HEK293 (cell line): Measurements from ENCODE around the gene COX19.
"Not testable (repeated sequence)": the region's sequence is repeated elsewhere in the genome, so short reads cannot be mapped to it uniquely, and the experiment has no call there.

Experiments
- CTCF ChIA-PET: fragments of 350-600 bp; formaldehyde crosslinking; extraction: SDS; loops from one replicate; lab custom pipeline; 2021; ENCODE audit warnings: antibody characterized with exemption; lab: Yijun Ruan, JAX
- POLR2A ChIA-PET: fragments of 300-600 bp; formaldehyde crosslinking; extraction: SDS; loops from one replicate; lab custom pipeline; 2020; ENCODE audit warnings: antibody characterized with exemption, inconsistent platforms; lab: Yijun Ruan, JAX
- H3K27ac ChIP-seq: fragments of 200-500 bp; sonication (Bioruptor generic); 2 replicates; pipeline ENCODE4 v1.5.1; 2014; ENCODE audit warnings: low read depth, low read length, control low read depth, inconsistent platforms; ENCODE audit errors: extremely low read depth
- H3K36me3 ChIP-seq, 2 experiments: fragments of 200-500 bp in 1 of 2; sonication (Bioruptor generic) in 1 of 2; 1 replicate in 1 of 2; 2 replicates in 1 of 2; pipeline ENCODE4 v1.5.1; 2014 to 2017; ENCODE audit warnings: inconsistent platforms in 2 of 2, low read length in 2 of 2; ENCODE audit not compliant: control insufficient read depth in 2 of 2, insufficient read depth in 1 of 2
- H3K4me1 ChIP-seq: fragments of 200-500 bp; sonication (Bioruptor generic); 2 replicates; pipeline ENCODE4 v1.5.1; 2014; ENCODE audit warnings: mild to moderate bottlenecking, low read length, inconsistent platforms; ENCODE audit not compliant: control insufficient read depth, insufficient read depth
- H3K4me3 ChIP-seq: 2 replicates; pipeline ENCODE4 v1.5.1; 2011; ENCODE audit warnings: low read depth, mild to moderate bottlenecking, control low read depth, low read length, moderate library complexity
- H3K9me3 ChIP-seq: fragments of 200-500 bp; sonication (Bioruptor generic); 2 replicates; pipeline ENCODE4 v1.5.1; 2014; ENCODE audit warnings: low read depth, low read length, inconsistent platforms; ENCODE audit not compliant: control insufficient read depth, insufficient read depth
- GLI4 ChIP-seq: fragments of 450-650 bp; formaldehyde crosslinking; IDR thresholded peaks from 2 replicates; pipeline ENCODE4 v1.5.1; 2016; ENCODE audit warnings: missing biosample characterization, missing genetic modification characterization
- HOXA7 ChIP-seq: sonication (generic); formaldehyde crosslinking; IDR thresholded peaks from 2 replicates; pipeline ENCODE4 v1.8.1; 2022; ENCODE audit warnings: missing genetic modification reagents, borderline replicate concordance
- HOXD13 ChIP-seq: sonication (generic); formaldehyde crosslinking; IDR thresholded peaks from 2 replicates; pipeline ENCODE4 v1.8.0; 2022; ENCODE audit warnings: missing genetic modification reagents, borderline replicate concordance
- MZF1 ChIP-seq: fragments of 450-650 bp; formaldehyde crosslinking; IDR thresholded peaks from 2 replicates; pipeline ENCODE4 v1.5.1; 2017; ENCODE audit warnings: missing biosample characterization, missing genetic modification characterization, borderline replicate concordance
- PRDM10 ChIP-seq: fragments of 450-650 bp; formaldehyde crosslinking; IDR thresholded peaks from 2 replicates; pipeline ENCODE4 v1.5.1; 2016; ENCODE audit warnings: missing biosample characterization, missing genetic modification characterization
- ZBTB17 ChIP-seq: fragments of 450-650 bp; formaldehyde crosslinking; IDR thresholded peaks from 2 replicates; pipeline ENCODE4 v1.5.1; 2016; ENCODE audit warnings: missing biosample characterization, missing genetic modification characterization
- ZBTB48 ChIP-seq: fragments of 450-650 bp; formaldehyde crosslinking; IDR thresholded peaks from 2 replicates; pipeline ENCODE4 v1.5.1; 2016; ENCODE audit warnings: missing biosample characterization, missing genetic modification characterization
- ZNF184 ChIP-seq: fragments of 450-650 bp; IDR thresholded peaks from 2 replicates; pipeline ENCODE4 v1.5.1; 2018; ENCODE audit warnings: missing biosample characterization, mild to moderate bottlenecking, missing genetic modification characterization
- ZNF2 ChIP-seq: fragments of 450-650 bp; formaldehyde crosslinking; IDR thresholded peaks from 2 replicates; pipeline ENCODE4 v1.5.1; 2016; ENCODE audit warnings: missing biosample characterization, missing genetic modification characterization
- ZNF23 ChIP-seq: fragments of 450-650 bp; formaldehyde crosslinking; IDR thresholded peaks from 2 replicates; pipeline ENCODE4 v1.5.1; 2016; ENCODE audit warnings: missing biosample characterization, missing genetic modification characterization, borderline replicate concordance
- ZNF324 ChIP-seq: fragments of 450-650 bp; formaldehyde crosslinking; IDR thresholded peaks from 2 replicates; pipeline ENCODE4 v1.5.1; 2016; ENCODE audit warnings: missing biosample characterization, missing genetic modification characterization
- ZNF335 ChIP-seq: fragments of 450-650 bp; formaldehyde crosslinking; conservative IDR thresholded peaks from 2 replicates; pipeline ENCODE4 v1.5.1; 2016; ENCODE audit warnings: missing biosample characterization, missing genetic modification characterization
- ZNF37A ChIP-seq: fragments of 450-650 bp; IDR thresholded peaks from 2 replicates; pipeline ENCODE4 v1.5.1; 2018; ENCODE audit warnings: missing biosample characterization, missing genetic modification characterization
- ZNF645 ChIP-seq: fragments of 450-650 bp; formaldehyde crosslinking; IDR thresholded peaks from 2 replicates; pipeline ENCODE4; 2016; ENCODE audit warnings: missing biosample characterization, missing genetic modification characterization
- ZNF747 ChIP-seq: fragments of 450-650 bp; formaldehyde crosslinking; IDR thresholded peaks from 2 replicates; pipeline ENCODE4 v1.5.1; 2016; ENCODE audit warnings: missing biosample characterization, missing genetic modification characterization
- ZNF777 ChIP-seq: fragments of 450-650 bp; formaldehyde crosslinking; IDR thresholded peaks from 2 replicates; pipeline ENCODE4 v1.5.1; 2017; ENCODE audit warnings: missing biosample characterization, missing genetic modification characterization, borderline replicate concordance
- ZXDB ChIP-seq: fragments of 450-650 bp; formaldehyde crosslinking; IDR thresholded peaks from 2 replicates; pipeline ENCODE4 v1.5.1; 2016; ENCODE audit warnings: missing biosample characterization, missing genetic modification characterization

Gene COX19

DNA sequence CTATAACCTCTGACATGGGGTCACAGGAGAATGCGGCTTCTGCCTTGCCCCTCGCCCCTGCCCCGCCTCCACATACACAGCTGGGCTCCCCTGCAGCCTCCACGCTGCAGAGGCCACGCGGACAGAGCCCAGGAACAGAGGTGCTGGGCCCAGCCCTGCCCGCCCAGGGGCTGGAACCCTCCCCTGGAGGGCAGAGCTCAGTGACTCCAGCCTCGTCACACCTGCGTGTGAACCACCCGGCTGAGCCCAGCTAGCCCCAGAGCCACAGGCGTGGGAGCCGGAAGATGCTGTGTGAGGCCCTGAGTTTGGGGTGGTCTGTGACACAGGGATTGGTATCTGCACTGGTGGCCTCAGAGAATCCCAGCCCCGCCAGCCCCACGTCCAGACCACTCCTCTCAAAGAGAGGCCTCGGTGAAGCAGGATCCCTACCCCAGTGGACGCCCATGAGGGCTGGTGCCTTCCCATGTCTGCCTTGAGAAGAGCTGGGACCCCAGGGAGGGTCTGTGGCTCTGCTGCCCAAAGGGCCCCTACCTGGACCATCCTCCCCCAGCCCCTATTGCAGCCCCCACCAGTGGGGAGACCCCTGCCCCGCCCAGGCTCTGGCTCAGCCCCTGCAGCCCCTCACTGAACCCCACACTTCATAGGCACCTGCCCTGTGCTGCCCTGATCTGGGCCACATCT, 12.8 kb downstream of the COX19 start:
- Histone ChIP-seq H3K4me1 (no peaks in the 10 kb centered on the region), H3K27ac (no peak overlapping the region), H3K36me3 (peaks cover 0 to 6% of the 10 kb centered on the region in 2 experiments; a peak in 2 of 3 replicates), H3K9me3 (no peaks in the 10 kb centered on the region)
- POLR2A ChIA-PET: no interaction called here
- TF ChIP-seq ZNF335 (tag by site-specific recombination) (no peak), ZNF23 (tag by site-specific recombination) (no peak), MZF1 (tag by site-specific recombination) (no peak), ZNF777 (no peak), ZNF747 (no peak), PRDM10 (tag by site-specific recombination) (no peak), ZBTB48 (tag by site-specific recombination) (no peak)
- TF ChIP-seq, all 188 proteins: peak for 0
- CTCF ChIA-PET: no interaction called here
- H3K4me3 ChIP-seq: no peak overlapping the region

DNA sequence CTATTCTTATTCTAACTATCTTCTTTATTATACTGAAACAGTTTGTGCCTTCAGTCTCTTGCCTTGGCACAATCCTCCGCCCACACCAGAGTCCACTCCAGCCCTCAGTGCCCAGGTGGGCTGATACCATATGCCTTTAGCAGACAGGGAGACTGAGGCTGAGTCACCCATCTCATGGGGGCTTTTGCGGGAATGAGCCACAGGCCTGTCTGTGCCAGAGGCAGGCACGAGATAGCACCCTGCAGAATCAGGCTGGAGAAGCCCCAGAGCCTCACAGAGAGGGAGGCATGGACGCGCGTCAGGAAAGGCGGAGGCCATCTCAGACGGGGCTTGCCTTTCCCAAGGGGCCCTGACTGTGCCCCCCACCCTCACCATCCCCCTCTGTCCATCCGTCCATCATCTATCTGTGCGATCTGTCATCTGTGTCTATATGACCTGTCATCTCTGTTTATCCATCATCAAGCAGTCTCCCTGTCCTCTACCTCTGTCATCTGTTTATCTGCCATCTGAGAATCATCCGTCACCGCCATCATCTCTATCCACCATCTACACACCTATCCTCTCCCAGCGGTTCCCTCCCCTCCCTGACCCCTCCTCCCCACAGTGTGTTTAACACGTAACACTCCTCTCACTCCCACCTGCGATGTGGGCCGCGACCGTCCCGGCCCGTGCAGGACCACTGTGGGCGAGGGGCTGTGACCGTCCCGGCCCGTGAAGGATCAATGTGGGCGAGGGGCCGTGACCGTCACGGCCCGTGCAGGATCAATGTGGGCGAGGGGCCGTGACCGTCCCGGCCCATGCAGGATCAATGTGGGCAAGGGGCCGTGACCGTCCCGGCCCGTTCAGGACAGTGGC, 13.6 kb downstream of the COX19 start:
- no peaks in the 10 kb centered on the region for H3K9me3 ChIP-seq
- H3K27ac ChIP-seq: no peak overlapping the region
- H3K4me1 ChIP-seq: no peaks in the 10 kb centered on the region
- H3K4me3 ChIP-seq: no peak overlapping the region
- ChIA-PET POLR2A (no interaction called here), CTCF (interaction anchor here (0.7 kb wide), 1 partner anchor 52 kb away, joined by 3 read pairs; no protein-coding TSS in a partner anchor)
- TF ChIP-seq ZNF645 (tag by site-specific recombination) (no peak), ZBTB17 (tag by site-specific recombination) (peak; percentile 65)
- no peaks in the 10 kb centered on the region; a peak in 1 of 3 replicates for H3K36me3 ChIP-seq

- H3K4me3 ChIP-seq, H3K9me3 ChIP-seq, H3K36me3 ChIP-seq, H3K27ac ChIP-seq, POLR2A ChIA-PET, H3K4me1 ChIP-seq: not testable (repeated sequence)
- CTCF ChIA-PET: interaction anchor here (0.7 kb wide), 1 partner anchor 51 kb away, joined by 3 read pairs; no protein-coding TSS in a partner anchor
These were observed 14.4 kb downstream of the COX19 start for GRCh38 chr7:960972-961371.

- H3K9me3 ChIP-seq: no peaks in the 10 kb centered on the region
- CTCF ChIA-PET: no interaction called here
- POLR2A ChIA-PET: no interaction called here
- no peak for TF ChIP-seq ZNF37A
- no peak for TF ChIP-seq ZNF184 (tag by site-specific recombination)
- no peak for TF ChIP-seq ZXDB (tag by site-specific recombination)
- no peak for TF ChIP-seq ZNF324 (tag by site-specific recombination)
- no peak for TF ChIP-seq GLI4 (tag by site-specific recombination)
- TF ChIP-seq HOXD13 (CRISPR knock-in tag): no peak
- no peak for TF ChIP-seq ZNF2 (tag by site-specific recombination)
- TF ChIP-seq HOXA7 (CRISPR knock-in tag): no peak
- H3K36me3 ChIP-seq: no peaks in the 10 kb centered on the region
- no peak overlapping the region for H3K27ac ChIP-seq
- H3K4me3 ChIP-seq: no peak overlapping the region
- no peaks in the 10 kb centered on the region for H3K4me1 ChIP-seq
These were observed 15.0 kb downstream of the COX19 start for GRCh38 chr7:960269-960871.

GRCh38 chr7:959740-960139, 15.6 kb downstream of the COX19 start:
- POLR2A ChIA-PET, CTCF ChIA-PET, H3K27ac ChIP-seq, H3K4me1 ChIP-seq, H3K4me3 ChIP-seq, H3K36me3 ChIP-seq, H3K9me3 ChIP-seq: not testable (repeated sequence)
